Measurements from ENCODE around the gene B4GALT2.

Gene B4GALT2, protein sequence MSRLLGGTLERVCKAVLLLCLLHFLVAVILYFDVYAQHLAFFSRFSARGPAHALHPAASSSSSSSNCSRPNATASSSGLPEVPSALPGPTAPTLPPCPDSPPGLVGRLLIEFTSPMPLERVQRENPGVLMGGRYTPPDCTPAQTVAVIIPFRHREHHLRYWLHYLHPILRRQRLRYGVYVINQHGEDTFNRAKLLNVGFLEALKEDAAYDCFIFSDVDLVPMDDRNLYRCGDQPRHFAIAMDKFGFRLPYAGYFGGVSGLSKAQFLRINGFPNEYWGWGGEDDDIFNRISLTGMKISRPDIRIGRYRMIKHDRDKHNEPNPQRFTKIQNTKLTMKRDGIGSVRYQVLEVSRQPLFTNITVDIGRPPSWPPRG

GRCh38 chr1:43978551-43979260 lies at the start of gene B4GALT2:
B4GALT2 (plus strand) TSS chr1:43979210; CDS start chr1:43981161, 1,951 bp downstream.
- DNase-seq (ENCODE audit: low spot score) = peak; percentile 91
- TF ChIP-seq, protein P1, sequence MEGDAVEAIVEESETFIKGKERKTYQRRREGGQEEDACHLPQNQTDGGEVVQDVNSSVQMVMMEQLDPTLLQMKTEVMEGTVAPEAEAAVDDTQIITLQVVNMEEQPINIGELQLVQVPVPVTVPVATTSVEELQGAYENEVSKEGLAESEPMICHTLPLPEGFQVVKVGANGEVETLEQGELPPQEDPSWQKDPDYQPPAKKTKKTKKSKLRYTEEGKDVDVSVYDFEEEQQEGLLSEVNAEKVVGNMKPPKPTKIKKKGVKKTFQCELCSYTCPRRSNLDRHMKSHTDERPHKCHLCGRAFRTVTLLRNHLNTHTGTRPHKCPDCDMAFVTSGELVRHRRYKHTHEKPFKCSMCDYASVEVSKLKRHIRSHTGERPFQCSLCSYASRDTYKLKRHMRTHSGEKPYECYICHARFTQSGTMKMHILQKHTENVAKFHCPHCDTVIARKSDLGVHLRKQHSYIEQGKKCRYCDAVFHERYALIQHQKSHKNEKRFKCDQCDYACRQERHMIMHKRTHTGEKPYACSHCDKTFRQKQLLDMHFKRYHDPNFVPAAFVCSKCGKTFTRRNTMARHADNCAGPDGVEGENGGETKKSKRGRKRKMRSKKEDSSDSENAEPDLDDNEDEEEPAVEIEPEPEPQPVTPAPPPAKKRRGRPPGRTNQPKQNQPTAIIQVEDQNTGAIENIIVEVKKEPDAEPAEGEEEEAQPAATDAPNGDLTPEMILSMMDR (IDR thresholded peaks at IDR 0.05; ENCODE audit: extremely low read depth, missing control alignments) = no peak

DNA sequence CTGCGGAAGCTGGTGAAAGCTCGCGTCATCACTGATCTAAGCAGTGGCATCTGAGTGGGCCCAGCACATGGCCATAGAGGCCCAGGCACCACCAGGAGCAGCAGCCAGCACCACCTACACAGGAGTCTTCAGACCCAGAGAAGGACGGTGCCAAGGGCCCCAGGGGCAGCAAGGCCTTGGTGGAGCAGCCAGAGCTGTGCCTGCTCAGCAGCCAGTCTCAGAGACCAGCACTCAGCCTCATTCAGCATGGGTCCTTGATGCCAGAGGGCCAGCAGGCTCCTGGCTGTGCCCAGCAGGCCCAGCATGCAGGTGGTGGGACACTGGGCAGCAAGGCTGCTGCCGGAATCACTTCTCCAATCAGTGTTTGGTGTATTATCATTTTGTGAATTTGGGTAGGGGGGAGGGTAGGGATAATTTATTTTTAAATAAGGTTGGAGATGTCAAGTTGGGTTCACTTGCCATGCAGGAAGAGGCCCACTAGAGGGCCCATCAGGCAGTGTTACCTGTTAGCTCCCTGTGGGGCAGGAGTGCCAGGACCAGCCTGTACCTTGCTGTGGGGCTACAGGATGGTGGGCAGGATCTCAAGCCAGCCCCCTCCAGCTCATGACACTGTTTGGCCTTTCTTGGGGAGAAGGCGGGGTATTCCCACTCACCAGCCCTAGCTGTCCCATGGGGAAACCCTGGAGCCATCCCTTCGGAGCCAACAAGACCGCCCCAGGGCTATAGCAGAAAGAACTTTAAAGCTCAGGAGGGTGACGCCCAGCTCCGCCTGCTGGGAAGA lies 48.7 kb upstream of the B4GALT2 start:
- TF ChIP-seq, protein P1 (IDR thresholded peaks at IDR 0.05; ENCODE audit: extremely low read depth, missing control alignments) = peak; percentile 30
- DNase-seq (ENCODE audit: low spot score) = peak; percentile 52

- DNase-seq (ENCODE audit: low spot score) = no peak
- TF ChIP-seq, protein P1 (IDR thresholded peaks at IDR 0.05; ENCODE audit: extremely low read depth, missing control alignments) = no peak
These were observed 48.1 kb upstream of the B4GALT2 start for GRCh38 chr1:43930949-43931275.

GRCh38 chr1:43931711-43932660 lies 47.0 kb upstream of the B4GALT2 start:
- no peak for DNase-seq (ENCODE audit: low spot score)
- TF ChIP-seq, protein P1 (IDR thresholded peaks at IDR 0.05; ENCODE audit: extremely low read depth, missing control alignments) = no peak

GRCh38 chr1:43932786-43933385 lies 46.1 kb upstream of the B4GALT2 start:
- TF ChIP-seq, protein P1 (IDR thresholded peaks at IDR 0.05; ENCODE audit: extremely low read depth, missing control alignments) = no peak
- no peak for DNase-seq (ENCODE audit: low spot score)

- TF ChIP-seq, protein P1 (IDR thresholded peaks at IDR 0.05; ENCODE audit: extremely low read depth, missing control alignments) = no peak
- DNase-seq (ENCODE audit: low spot score) = no peak
These were observed 45.5 kb upstream of the B4GALT2 start, which contains the start of gene ARTN for GRCh38 chr1:43933386-43934100. ARTN (plus strand) TSS chr1:43933801; CDS start chr1:43935657, 1,856 bp downstream.

Data from GM20000 (cell line).